Measurements from ENCODE around the gene LRRC40. TPM values are rescaled to one million over a fixed set of nuclear protein-coding genes. Genes with fewer than 3 reads are reported as not detected.
A peak's percentile ranks its signal among the peaks of the same experiment; 100 is the strongest.

Gene LRRC40
- total and polyA plus RNA-seq, 9 of the 15 experiments (the other 6 are each of a cell fraction or from before 2014, with no cell fraction given): 16.1 to 36.2 (median 30.9) TPM

GRCh38 chr1:70156529-70157120 lies 48.8 kb downstream of the LRRC40 start:
- FAIRE-seq (peak; percentile 46), DNase-seq (ENCODE audit: extremely low read depth in 1 of 4, low spot score in 3 of 4) (peak; percentile 13 to 58 (median 14)), ATAC-seq (peak; percentile 75)
- Histone ChIP-seq H3K4me1 (replicated peaks in 1 of 2; ENCODE audit: control insufficient read depth in 2 of 2, insufficient read depth in 2 of 2, low read length in 2 of 2) (no peaks in the 10 kb centered on the region), H3K79me2 (ENCODE audit: control insufficient read depth, insufficient read depth, low read length) (no peaks in the 10 kb centered on the region), H3K9me1 (ENCODE audit: control insufficient read depth, insufficient read depth, low read length) (no peaks in the 10 kb centered on the region), H3K27me3 (ENCODE audit: control insufficient read depth in 2 of 2, insufficient read depth in 2 of 2, low read length in 2 of 2) (no peaks in the 10 kb centered on the region), H4K20me1 (replicated peaks; ENCODE audit: control insufficient read depth, insufficient read depth, low read length) (no peaks in the 10 kb centered on the region), H3K4me3 (no peak overlapping the region), H3K4me2 (ENCODE audit: insufficient read depth, low read length) (no peak overlapping the region), H3K27ac (ENCODE audit: extremely low read depth, low read depth, low read length) (no peak overlapping the region), H2AFZ (ENCODE audit: low read depth, low read length) (no peak overlapping the region), H3K36me3 (ENCODE audit: control insufficient read depth, insufficient read depth, low read length) (no peaks in the 10 kb centered on the region; the same call in 2 of the 3 replicates), H3K9ac (ENCODE audit: insufficient read depth in 1 of 2, low read depth in 2 of 2, low read length in 2 of 2) (no peak overlapping the region), H3K9me3 (replicated peaks; ENCODE audit: control insufficient read depth, insufficient read depth, low read depth, low read length) (no peaks in the 10 kb centered on the region)
- intact Hi-C loops (cut with micrococcal nuclease): no loop called here
- ChIA-PET POLR2A (no interaction called here), CTCF (ENCODE audit: low intra/inter-chr PET ratio) (no interaction called here)
- no TSS peak for BruUV-seq (replicated peaks)
- in situ Hi-C loops (cut with MboI): no loop called here
- 69% methylated on average over 5 of the region's 5 CpGs for WGBS (ENCODE audit: insufficient coverage, low coverage, missing lambda C conversion rate)
- TF ChIP-seq PATZ1 (CRISPR knock-in tag; IDR thresholded peaks at IDR 0.05; ENCODE audit: borderline replicate concordance) (no peak), FOXP1 (CRISPR knock-in tag; IDR thresholded peaks at IDR 0.05) (no peak), ZNF75A (CRISPR knock-in tag; IDR thresholded peaks at IDR 0.05) (no peak), ARID4B (CRISPR knock-in tag; IDR thresholded peaks at IDR 0.05) (no peak), NBN (IDR thresholded peaks at IDR 0.05; ENCODE audit: low read depth) (no peak), VEZF1 (CRISPR knock-in tag; IDR thresholded peaks at IDR 0.05) (no peak), FOXJ3 (CRISPR knock-in tag; IDR thresholded peaks at IDR 0.05) (no peak), ZNF232 (CRISPR knock-in tag; IDR thresholded peaks at IDR 0.05) (no peak), CHD1 (IDR thresholded peaks at IDR 0.05; ENCODE audit: low read length) (no peak), MEF2D (tag; conservative IDR thresholded peaks at IDR 0.05; ENCODE audit: low read depth) (no peak), TCF3 (CRISPR knock-in tag; IDR thresholded peaks at IDR 0.05) (no peak), RBM22 (IDR thresholded peaks at IDR 0.05; ENCODE audit: low read depth, low read length, poor library complexity, severe bottlenecking) (no peak), ZNF224 (CRISPR knock-in tag; IDR thresholded peaks at IDR 0.05) (no peak)
- TF ChIP-seq, protein P1, sequence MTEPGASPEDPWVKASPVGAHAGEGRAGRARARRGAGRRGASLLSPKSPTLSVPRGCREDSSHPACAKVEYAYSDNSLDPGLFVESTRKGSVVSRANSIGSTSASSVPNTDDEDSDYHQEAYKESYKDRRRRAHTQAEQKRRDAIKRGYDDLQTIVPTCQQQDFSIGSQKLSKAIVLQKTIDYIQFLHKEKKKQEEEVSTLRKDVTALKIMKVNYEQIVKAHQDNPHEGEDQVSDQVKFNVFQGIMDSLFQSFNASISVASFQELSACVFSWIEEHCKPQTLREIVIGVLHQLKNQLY (CRISPR knock-in tag; conservative IDR thresholded peaks at IDR 0.05): no peak
